Neutrophil (primary cell): ENCODE results near the gene PITRM1.

ENCODE experiments used
- H3K27ac ChIP-seq: fragments of 200-600 bp; sonication (generic); 2 replicates; pipeline ENCODE4 v1.5.1; 2016; ENCODE audit warnings: mild to moderate bottlenecking, moderate library complexity
- H3K27me3 ChIP-seq: fragments of 200-600 bp; sonication (generic); 2 replicates; pipeline ENCODE4 v1.6.0; 2016; ENCODE audit warnings: mild to moderate bottlenecking
- H3K36me3 ChIP-seq: fragments of 200-600 bp; sonication (generic); 2 replicates; pipeline ENCODE4 v1.5.1; 2017
- H3K4me1 ChIP-seq, 2 experiments: fragments of 200-600 bp in 1 of 2; sonication (generic) in 1 of 2; 1 replicate in 1 of 2; 2 replicates in 1 of 2; pipeline versions ENCODE4 v1.5.1 to v1.6.1; 2013 to 2016; ENCODE audit warnings: low read depth in 1 of 2, low read length in 1 of 2, mild to moderate bottlenecking in 1 of 2, moderate library complexity in 1 of 2; ENCODE audit not compliant: control insufficient read depth in 1 of 2, insufficient read depth in 1 of 2
- H3K4me3 ChIP-seq, 2 experiments: fragments of 200-600 bp in 1 of 2; sonication (generic) in 1 of 2; 1 replicate in 1 of 2; 2 replicates in 1 of 2; pipeline ENCODE4 v1.5.1; 2013 to 2016; ENCODE audit warnings: low read depth in 1 of 2, low read length in 1 of 2, mild to moderate bottlenecking in 1 of 2, moderate library complexity in 1 of 2
- H3K9me3 ChIP-seq: fragments of 200-600 bp; sonication (generic); 2 replicates; pipeline ENCODE4 v1.5.1; 2016
- TF ChIP-seq, protein P1 (sequence below): fragments of 200-600 bp; sonication (generic); IDR thresholded peaks from 2 replicates; pipeline ENCODE4 v1.5.1; 2016; ENCODE audit warnings: antibody characterized with exemption

The PITRM1 gene

GRCh38 chr10:3115685-3116084, 56.9 kb downstream of the PITRM1 start:
- no peaks in the 10 kb centered on the region for H3K27me3 ChIP-seq
- no peaks in the 10 kb centered on the region for H3K36me3 ChIP-seq
- no peak overlapping the region for H3K27ac ChIP-seq
- H3K4me3 ChIP-seq: no peak overlapping the region
- H3K4me1 ChIP-seq: no peaks in the 10 kb centered on the region
- no peaks in the 10 kb centered on the region for H3K9me3 ChIP-seq
- TF ChIP-seq, protein P1, sequence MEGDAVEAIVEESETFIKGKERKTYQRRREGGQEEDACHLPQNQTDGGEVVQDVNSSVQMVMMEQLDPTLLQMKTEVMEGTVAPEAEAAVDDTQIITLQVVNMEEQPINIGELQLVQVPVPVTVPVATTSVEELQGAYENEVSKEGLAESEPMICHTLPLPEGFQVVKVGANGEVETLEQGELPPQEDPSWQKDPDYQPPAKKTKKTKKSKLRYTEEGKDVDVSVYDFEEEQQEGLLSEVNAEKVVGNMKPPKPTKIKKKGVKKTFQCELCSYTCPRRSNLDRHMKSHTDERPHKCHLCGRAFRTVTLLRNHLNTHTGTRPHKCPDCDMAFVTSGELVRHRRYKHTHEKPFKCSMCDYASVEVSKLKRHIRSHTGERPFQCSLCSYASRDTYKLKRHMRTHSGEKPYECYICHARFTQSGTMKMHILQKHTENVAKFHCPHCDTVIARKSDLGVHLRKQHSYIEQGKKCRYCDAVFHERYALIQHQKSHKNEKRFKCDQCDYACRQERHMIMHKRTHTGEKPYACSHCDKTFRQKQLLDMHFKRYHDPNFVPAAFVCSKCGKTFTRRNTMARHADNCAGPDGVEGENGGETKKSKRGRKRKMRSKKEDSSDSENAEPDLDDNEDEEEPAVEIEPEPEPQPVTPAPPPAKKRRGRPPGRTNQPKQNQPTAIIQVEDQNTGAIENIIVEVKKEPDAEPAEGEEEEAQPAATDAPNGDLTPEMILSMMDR: no peak

- H3K9me3 ChIP-seq: no peaks in the 10 kb centered on the region
- TF ChIP-seq, protein P1: no peak
- no peak overlapping the region for H3K4me3 ChIP-seq
- H3K27me3 ChIP-seq: no peaks in the 10 kb centered on the region
- no peaks in the 10 kb centered on the region for H3K4me1 ChIP-seq
- H3K36me3 ChIP-seq: no peaks in the 10 kb centered on the region
- H3K27ac ChIP-seq: no peak overlapping the region
These were observed 59.2 kb downstream of the PITRM1 start for GRCh38 chr10:3113343-3113720.

DNA sequence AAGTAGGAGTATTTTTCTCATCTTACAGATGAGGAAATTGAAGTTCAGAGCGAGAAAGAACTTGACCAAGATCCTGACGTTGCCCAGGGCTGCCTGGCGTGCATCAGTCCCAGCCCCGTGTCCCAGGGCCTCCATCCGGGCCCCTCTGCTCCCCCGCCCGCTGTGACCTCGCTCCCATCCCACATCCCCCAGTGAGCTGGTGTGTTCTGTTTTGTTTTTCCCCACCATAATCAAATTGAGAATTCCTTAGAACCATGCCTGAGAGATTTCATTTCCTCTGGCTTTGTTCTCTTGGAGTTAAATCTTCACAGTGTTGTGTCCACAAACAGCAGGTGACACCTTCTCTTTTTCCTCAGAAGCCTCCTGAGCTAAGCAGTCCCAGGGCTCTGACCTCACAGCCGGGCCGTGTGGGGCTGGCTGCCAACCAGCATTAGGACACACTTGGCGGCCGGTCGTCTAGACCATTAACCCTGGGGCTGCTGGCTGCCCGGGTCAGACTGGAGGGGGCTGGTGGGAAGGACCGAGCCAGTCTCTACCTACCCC, 60.9 kb downstream of the PITRM1 start:
- TF ChIP-seq, protein P1: no peak
- Histone ChIP-seq H3K36me3 (no peaks in the 10 kb centered on the region), H3K27ac (no peak overlapping the region)

DNA sequence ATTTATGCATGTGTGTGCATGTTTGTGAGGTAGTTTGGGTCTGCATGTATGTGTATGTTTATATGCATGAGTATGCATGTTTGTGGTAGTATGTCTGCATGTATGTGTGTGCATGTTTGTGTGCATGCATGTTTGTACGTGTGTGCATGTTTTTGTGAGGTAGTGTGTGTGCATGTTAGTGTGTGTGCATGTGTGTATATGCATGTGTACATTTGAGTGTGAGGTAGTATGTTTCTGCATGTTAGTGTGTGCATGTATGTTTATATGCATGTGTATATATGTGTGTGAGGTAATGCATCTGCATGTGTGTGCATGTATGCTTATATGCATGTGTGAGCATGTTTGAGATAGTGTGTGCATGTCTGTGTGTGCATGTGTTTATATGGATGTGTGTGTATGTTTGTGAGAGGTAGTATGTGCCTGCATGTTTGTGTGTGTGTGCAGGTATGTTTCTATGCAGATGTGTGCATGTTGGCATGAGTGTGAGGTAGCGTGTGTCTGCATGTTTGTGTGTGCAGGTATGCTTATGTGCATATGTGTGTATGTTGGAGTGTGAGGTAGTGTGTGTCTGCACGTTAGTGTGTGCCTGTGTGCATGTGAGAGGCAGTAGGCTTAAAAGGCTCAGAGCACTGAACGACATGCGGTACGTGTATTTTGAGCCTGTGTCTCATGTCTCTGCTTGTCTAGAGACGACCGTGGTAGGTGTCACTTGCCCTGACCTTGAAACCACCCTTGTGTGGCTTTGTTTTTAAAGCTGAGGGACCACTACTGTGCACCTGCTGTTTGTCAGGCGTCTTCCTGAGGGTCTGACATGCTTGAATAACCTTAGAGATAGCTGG, 61.6 kb downstream of the PITRM1 start:
- H3K4me3 ChIP-seq: no peak overlapping the region
- H3K27ac ChIP-seq: no peak overlapping the region
- H3K4me1 ChIP-seq: peaks cover 0 to 2% of the 10 kb centered on the region in 2 experiments
- no peaks in the 10 kb centered on the region for H3K9me3 ChIP-seq
- no peaks in the 10 kb centered on the region for H3K27me3 ChIP-seq
- TF ChIP-seq, protein P1: no peak
- H3K36me3 ChIP-seq: no peaks in the 10 kb centered on the region

More for the DNA sequence above, 60.9 kb downstream of the PITRM1 start:
- Histone ChIP-seq H3K4me1 (peaks cover 0 to 2% of the 10 kb centered on the region in 2 experiments), H3K27me3 (no peaks in the 10 kb centered on the region), H3K9me3 (no peaks in the 10 kb centered on the region), H3K4me3 (no peak overlapping the region)

DNA sequence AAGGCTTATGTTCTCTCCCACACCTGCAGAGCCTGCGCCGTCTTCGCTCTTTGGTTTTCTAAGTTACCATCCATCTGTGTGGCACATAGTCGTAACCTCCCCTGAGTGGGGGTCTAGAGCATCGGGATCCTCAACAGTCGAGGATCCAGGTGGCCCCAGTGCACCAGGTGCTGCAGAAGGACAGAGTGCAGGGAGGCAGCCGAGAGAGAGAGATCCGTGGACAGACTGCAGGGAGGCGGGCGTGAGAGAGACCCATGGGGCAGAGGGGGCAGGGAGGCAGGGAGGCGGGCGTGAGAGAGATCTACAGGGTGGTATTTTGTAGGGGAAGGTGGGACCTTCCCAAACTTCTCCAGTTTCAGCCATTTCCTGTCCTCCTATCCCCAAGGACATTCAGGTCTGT, 62.9 kb downstream of the PITRM1 start:
- Histone ChIP-seq H3K36me3 (no peaks in the 10 kb centered on the region), H3K4me3 (no peak overlapping the region), H3K9me3 (no peaks in the 10 kb centered on the region), H3K27ac (no peak overlapping the region), H3K27me3 (no peaks in the 10 kb centered on the region), H3K4me1 (peaks cover 0 to 2% of the 10 kb centered on the region in 2 experiments)
- TF ChIP-seq, protein P1: no peak
